ENCODE results near the gene KCNMB2. TPM values are rescaled to one million over a fixed set of nuclear protein-coding genes. Genes with fewer than 3 reads are reported as not detected.

The KCNMB2 gene
- total RNA-seq, 6 donors from 2014 or later = 0.51 to 3.0 (median 1.1) TPM; not detected in 3

DNA sequence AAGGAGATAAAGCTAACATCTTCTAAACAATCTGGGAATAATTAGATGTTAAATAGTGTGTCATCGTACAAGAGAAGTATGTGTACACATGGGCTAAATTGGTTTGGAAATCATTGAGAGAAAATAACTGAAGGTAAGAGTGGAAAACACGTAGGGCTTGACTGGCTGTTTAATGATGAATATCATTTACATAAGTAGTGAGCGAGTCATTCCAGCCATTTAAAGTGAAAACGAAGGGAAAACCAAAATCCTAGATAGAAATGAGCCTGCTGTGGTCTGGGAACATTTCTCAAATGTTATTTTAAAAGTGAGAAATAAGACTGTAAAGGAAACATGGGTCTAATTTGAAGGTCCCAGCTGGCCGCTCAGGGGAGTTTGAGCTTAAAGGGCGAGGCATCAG lies 41.9 kb upstream of the KCNMB2 start:
- 65 to 78% methylated on average over 6 of the region's 6 CpGs for WGBS, 2 donors
- Histone ChIP-seq H3K9me3 (peaks cover 0 to 7% (median 0%) of the 10 kb centered on the region in 4 donors), H3K4me3 (no peak overlapping the region), H3K27me3 (no peaks in the 10 kb centered on the region), H3K27ac (no peak overlapping the region), H3K4me1 (no peaks in the 10 kb centered on the region), H3K36me3 (no peaks in the 10 kb centered on the region)
- DNase-seq (no peak), ATAC-seq (ENCODE audit: low FRiP score in 2 of 2) (no peak)
- TF ChIP-seq POLR2AphosphoS5 (IDR thresholded peaks at IDR 0.05) = no peak
- no peak for TF ChIP-seq POLR2A (IDR thresholded peaks at IDR 0.05)

DNA sequence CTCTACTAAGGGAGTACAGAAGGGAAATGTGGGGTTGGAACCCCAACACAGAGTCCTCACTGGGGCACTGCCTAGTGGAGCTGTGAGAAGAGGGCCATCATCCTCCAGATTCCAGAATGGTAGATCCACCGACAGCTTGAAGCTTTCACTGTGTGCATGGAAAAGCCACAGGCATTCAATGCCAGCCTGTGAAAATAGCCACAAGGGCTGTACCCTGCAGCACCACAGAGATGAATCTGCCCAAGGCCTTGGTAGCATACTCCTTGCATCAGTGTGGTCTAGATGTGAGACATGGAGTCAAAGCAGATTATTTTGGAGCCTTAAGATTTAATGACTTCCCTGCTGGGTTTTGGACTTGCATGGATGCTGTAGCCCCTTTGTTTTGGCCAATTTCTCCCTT lies 39.3 kb upstream of the KCNMB2 start:
- no peaks in the 10 kb centered on the region for H3K36me3 ChIP-seq
- H3K27me3 ChIP-seq = no peaks in the 10 kb centered on the region
- H3K9me3 ChIP-seq = peaks cover 0 to 7% (median 0%) of the 10 kb centered on the region in 4 donors
- H3K4me1 ChIP-seq = no peaks in the 10 kb centered on the region
- ATAC-seq (ENCODE audit: low FRiP score in 2 of 2) (no peak), DNase-seq (no peak)
- 89% methylated on average over 1 of the region's 1 CpG; no CpG with 5 or more reads in 1 of the 2 donors for WGBS, 2 donors
- no peak for TF ChIP-seq EP300 (IDR thresholded peaks at IDR 0.05)
- TF ChIP-seq POLR2AphosphoS5 (IDR thresholded peaks at IDR 0.05) = no peak
- TF ChIP-seq POLR2A (IDR thresholded peaks at IDR 0.05) = no peak
- TF ChIP-seq, protein P1, sequence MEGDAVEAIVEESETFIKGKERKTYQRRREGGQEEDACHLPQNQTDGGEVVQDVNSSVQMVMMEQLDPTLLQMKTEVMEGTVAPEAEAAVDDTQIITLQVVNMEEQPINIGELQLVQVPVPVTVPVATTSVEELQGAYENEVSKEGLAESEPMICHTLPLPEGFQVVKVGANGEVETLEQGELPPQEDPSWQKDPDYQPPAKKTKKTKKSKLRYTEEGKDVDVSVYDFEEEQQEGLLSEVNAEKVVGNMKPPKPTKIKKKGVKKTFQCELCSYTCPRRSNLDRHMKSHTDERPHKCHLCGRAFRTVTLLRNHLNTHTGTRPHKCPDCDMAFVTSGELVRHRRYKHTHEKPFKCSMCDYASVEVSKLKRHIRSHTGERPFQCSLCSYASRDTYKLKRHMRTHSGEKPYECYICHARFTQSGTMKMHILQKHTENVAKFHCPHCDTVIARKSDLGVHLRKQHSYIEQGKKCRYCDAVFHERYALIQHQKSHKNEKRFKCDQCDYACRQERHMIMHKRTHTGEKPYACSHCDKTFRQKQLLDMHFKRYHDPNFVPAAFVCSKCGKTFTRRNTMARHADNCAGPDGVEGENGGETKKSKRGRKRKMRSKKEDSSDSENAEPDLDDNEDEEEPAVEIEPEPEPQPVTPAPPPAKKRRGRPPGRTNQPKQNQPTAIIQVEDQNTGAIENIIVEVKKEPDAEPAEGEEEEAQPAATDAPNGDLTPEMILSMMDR (IDR thresholded peaks at IDR 0.05) = no peak
- H3K4me3 ChIP-seq = no peak overlapping the region
- no peak overlapping the region for H3K27ac ChIP-seq

DNA sequence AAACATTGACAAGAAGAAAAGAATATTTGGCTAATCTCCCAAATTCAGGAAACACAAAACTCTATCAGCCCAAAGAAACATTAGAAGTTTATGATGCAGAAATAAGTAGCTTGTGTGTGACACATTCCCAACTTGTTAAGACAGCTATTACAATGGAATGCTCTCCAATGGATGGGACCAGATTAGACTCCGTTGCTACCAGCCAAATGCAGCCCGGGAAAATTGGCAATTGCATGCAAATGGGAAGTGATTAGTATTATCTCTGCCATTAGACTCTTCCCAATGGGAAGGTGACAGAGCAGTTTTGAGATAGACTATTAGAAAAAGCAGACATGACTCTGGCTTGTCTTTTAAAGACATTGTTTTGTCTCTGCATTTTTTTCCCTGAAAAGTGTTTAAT lies 37.4 kb upstream of the KCNMB2 start:
- Histone ChIP-seq H3K4me3 (no peak overlapping the region), H3K4me1 (no peaks in the 10 kb centered on the region), H3K27ac (no peak overlapping the region), H3K27me3 (no peaks in the 10 kb centered on the region), H3K36me3 (no peaks in the 10 kb centered on the region), H3K9me3 (peaks cover 0 to 7% (median 0%) of the 10 kb centered on the region in 4 donors)
- WGBS, 2 donors = 54 to 61% methylated on average over 2 of the region's 2 CpGs
- ATAC-seq (ENCODE audit: low FRiP score in 2 of 2) (no peak), DNase-seq (no peak)
- TF ChIP-seq EP300 (IDR thresholded peaks at IDR 0.05) (no peak), POLR2A (IDR thresholded peaks at IDR 0.05) (no peak), POLR2AphosphoS5 (IDR thresholded peaks at IDR 0.05) (no peak)
- TF ChIP-seq, protein P1 (IDR thresholded peaks at IDR 0.05) = no peak

DNA sequence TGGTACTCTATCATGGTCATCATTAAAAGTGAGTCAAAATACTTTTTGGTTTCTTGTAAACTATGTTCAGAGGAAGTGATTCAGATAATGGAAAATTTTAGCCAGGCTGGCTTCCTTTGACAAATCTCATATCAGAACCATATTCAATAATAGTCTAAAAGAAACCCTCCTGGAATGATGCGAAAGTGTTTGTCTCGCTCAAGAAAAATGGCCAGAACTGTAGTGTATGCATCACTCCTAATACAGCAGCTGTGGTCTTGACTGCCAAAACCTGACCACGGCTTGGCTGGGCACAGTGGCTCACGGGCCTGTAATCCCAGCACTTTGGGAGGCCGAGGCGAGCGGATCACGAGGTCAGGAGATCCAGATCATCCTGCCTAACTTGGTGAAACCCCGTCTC lies 35.6 kb upstream of the KCNMB2 start:
- Histone ChIP-seq H3K27me3 (no peaks in the 10 kb centered on the region), H3K4me3 (no peak overlapping the region), H3K4me1 (no peaks in the 10 kb centered on the region), H3K36me3 (no peaks in the 10 kb centered on the region), H3K9me3 (peaks cover 0 to 7% (median 0%) of the 10 kb centered on the region in 4 donors), H3K27ac (no peak overlapping the region)
- DNase-seq (no peak), ATAC-seq (ENCODE audit: low FRiP score in 2 of 2) (no peak)
- no peak for TF ChIP-seq EP300 (IDR thresholded peaks at IDR 0.05)
- TF ChIP-seq POLR2AphosphoS5 (IDR thresholded peaks at IDR 0.05) = no peak
- no peak for TF ChIP-seq POLR2A (IDR thresholded peaks at IDR 0.05)
- TF ChIP-seq, protein P1 (IDR thresholded peaks at IDR 0.05) = no peak
- 90 to 93% methylated on average over 9 of the region's 9 CpGs for WGBS, 2 donors

DNA sequence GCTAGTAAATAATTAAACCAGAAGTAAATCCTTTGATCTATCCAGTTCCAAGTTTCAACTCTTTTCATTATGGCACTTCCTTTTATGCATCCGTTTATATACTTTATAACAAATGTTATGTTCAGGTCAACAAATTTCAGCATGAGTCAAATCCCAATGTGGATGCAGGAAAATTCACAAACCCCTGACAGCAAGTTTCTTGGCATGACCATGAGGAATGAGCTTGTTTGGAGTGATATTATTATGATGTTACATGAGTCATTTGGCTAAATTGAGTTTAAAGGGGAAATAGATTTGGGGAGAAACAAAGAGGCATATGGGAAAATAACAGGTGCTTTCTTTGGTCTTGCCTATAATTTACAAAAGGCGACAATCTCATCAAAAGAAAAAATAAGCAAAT lies 32.1 kb upstream of the KCNMB2 start:
- Histone ChIP-seq H3K36me3 (no peaks in the 10 kb centered on the region), H3K4me3 (no peak overlapping the region), H3K27ac (no peak overlapping the region), H3K4me1 (no peaks in the 10 kb centered on the region), H3K9me3 (no peaks in the 10 kb centered on the region), H3K27me3 (no peaks in the 10 kb centered on the region)
- no peak for DNase-seq
- 68 to 75% methylated on average over 2 of the region's 2 CpGs for WGBS, 2 donors
- ATAC-seq (ENCODE audit: low FRiP score in 2 of 2) = no peak
- TF ChIP-seq, protein P1 (IDR thresholded peaks at IDR 0.05) = no peak
- TF ChIP-seq POLR2A (IDR thresholded peaks at IDR 0.05) (no peak), EP300 (IDR thresholded peaks at IDR 0.05) (no peak)

All from upper lobe of left lung (tissue), 6 donors.